Nephron (organoid): ENCODE data around the gene CTXND1.

Experiments used
- H3K27ac Mint-ChIP-seq, 3 experiments: 2 replicates each; pipeline ENCODE4 v1.8.0; 2020; ENCODE audit warnings: mixed read lengths in 3 of 3, mild to moderate bottlenecking in 2 of 3, moderate library complexity in 1 of 3
- H3K27me3 Mint-ChIP-seq: 2 replicates; pipeline ENCODE4 v1.8.0; 2021; ENCODE audit warnings: low read depth, mild to moderate bottlenecking, moderate library complexity, mixed read lengths
- H3K36me3 Mint-ChIP-seq: 2 replicates; pipeline ENCODE4 v1.8.0; 2020; ENCODE audit warnings: low read depth, mixed read lengths
- H3K4me1 Mint-ChIP-seq: 2 replicates; pipeline ENCODE4 v1.8.0; 2020; ENCODE audit warnings: mixed read lengths
- H3K4me3 Mint-ChIP-seq, 3 experiments: 2 replicates each; pipeline ENCODE4 v1.8.0; 2020; ENCODE audit warnings: mild to moderate bottlenecking in 3 of 3, mixed read lengths in 3 of 3, moderate library complexity in 2 of 3
- H3K9me3 Mint-ChIP-seq: 2 replicates; pipeline ENCODE4 v1.8.0; 2020; ENCODE audit warnings: mixed read lengths
- TF ChIP-seq, protein P1 (sequence below), 3 experiments: fragments of 200-600 bp; sonication (generic); IDR thresholded peaks; one replicate each; pipeline ENCODE4 v1.5.0; 2021; ENCODE audit warnings: antibody characterized with exemption in 3 of 3; ENCODE audit not compliant: unreplicated experiment in 3 of 3

The CTXND1 gene

GRCh38 chr15:80173022-80173759 lies 78.8 kb downstream of the CTXND1 start:
- Mint-ChIP-seq H3K9me3 (no peaks in the 10 kb centered on the region), H3K27ac (no peak overlapping the region), H3K36me3 (peaks cover 68% of the 10 kb centered on the region), H3K4me3 (no peak overlapping the region), H3K27me3 (no peaks in the 10 kb centered on the region), H3K4me1 (no peaks in the 10 kb centered on the region)
- TF ChIP-seq, protein P1, sequence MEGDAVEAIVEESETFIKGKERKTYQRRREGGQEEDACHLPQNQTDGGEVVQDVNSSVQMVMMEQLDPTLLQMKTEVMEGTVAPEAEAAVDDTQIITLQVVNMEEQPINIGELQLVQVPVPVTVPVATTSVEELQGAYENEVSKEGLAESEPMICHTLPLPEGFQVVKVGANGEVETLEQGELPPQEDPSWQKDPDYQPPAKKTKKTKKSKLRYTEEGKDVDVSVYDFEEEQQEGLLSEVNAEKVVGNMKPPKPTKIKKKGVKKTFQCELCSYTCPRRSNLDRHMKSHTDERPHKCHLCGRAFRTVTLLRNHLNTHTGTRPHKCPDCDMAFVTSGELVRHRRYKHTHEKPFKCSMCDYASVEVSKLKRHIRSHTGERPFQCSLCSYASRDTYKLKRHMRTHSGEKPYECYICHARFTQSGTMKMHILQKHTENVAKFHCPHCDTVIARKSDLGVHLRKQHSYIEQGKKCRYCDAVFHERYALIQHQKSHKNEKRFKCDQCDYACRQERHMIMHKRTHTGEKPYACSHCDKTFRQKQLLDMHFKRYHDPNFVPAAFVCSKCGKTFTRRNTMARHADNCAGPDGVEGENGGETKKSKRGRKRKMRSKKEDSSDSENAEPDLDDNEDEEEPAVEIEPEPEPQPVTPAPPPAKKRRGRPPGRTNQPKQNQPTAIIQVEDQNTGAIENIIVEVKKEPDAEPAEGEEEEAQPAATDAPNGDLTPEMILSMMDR (IDR thresholded peaks at IDR 0.05; ENCODE audit: unreplicated experiment in 3 of 3) = peak; percentile 56 to 62 (median 60)

- Mint-ChIP-seq H3K36me3 (peaks cover 65% of the 10 kb centered on the region), H3K27ac (no peak overlapping the region), H3K27me3 (no peaks in the 10 kb centered on the region), H3K9me3 (no peaks in the 10 kb centered on the region), H3K4me1 (no peaks in the 10 kb centered on the region), H3K4me3 (no peak overlapping the region)
- TF ChIP-seq, protein P1 (IDR thresholded peaks at IDR 0.05; ENCODE audit: unreplicated experiment in 3 of 3) = no peak
Measured at GRCh38 chr15:80172401-80172800, 79.6 kb downstream of the CTXND1 start.

GRCh38 chr15:80171787-80172186 lies 80.2 kb downstream of the CTXND1 start:
- Mint-ChIP-seq H3K4me1 (no peaks in the 10 kb centered on the region), H3K27ac (no peak overlapping the region)

DNA sequence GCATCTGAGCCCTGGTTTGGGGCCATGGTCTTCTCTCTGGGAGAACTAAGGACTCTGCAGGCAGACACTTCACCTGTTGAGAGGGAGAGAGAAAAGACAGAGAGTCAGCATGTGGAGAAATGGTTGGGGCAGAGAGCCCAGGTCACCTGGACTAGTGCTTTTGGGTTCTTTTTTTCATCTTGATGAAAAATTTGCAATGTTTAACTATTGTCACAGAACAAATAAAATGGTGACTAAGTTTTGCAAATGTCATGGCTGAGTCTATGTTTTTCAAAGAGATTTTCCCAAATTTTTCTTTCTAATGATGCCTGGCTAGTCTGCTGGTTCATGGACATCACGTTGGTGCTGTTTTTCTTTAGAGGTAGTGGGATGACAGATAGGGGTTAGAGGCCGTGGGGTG lies 81.4 kb downstream of the CTXND1 start:
- no peaks in the 10 kb centered on the region for H3K27me3 Mint-ChIP-seq

More at GRCh38 chr15:80171787-80172186, 80.2 kb downstream of the CTXND1 start:
- no peaks in the 10 kb centered on the region for H3K27me3 Mint-ChIP-seq
- TF ChIP-seq, protein P1 (IDR thresholded peaks at IDR 0.05; ENCODE audit: unreplicated experiment in 3 of 3) = no peak
- H3K4me3 Mint-ChIP-seq = no peak overlapping the region
- peaks cover 59% of the 10 kb centered on the region for H3K36me3 Mint-ChIP-seq
- H3K9me3 Mint-ChIP-seq = no peaks in the 10 kb centered on the region

DNA sequence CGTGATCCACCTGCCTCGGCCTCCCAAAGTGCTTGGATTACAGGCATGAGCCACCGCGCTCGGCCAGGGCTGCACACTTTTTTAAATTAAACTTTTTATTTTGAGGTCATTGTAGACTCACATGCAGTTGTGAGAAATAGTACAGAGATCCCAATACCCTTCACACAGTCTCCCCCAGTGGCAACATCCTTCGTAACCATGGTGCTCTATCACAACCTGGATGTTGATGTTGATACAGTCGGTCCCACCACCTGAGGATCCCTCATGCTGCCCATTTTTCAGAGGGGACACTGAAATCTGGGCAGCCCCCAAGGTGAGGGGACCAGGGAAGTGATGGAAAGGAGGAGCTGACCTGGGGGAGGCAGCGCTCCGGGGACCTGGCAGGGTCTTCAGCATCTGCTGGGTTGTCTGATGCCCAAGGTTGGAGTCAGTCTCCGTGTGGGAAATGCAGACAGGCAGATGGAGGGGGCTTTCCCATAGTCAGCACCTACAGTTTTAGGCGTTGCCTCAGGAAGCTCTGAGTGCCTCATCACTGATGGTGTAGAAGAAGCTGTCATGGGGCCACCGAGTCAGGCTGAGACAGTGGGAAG lies 82.2 kb downstream of the CTXND1 start:
- TF ChIP-seq, protein P1 (IDR thresholded peaks at IDR 0.05; ENCODE audit: unreplicated experiment in 3 of 3) = no peak
- H3K27ac Mint-ChIP-seq = no peak overlapping the region
- no peak overlapping the region for H3K4me3 Mint-ChIP-seq
- no peaks in the 10 kb centered on the region for H3K27me3 Mint-ChIP-seq
- H3K9me3 Mint-ChIP-seq = no peaks in the 10 kb centered on the region
- peaks cover 50% of the 10 kb centered on the region for H3K36me3 Mint-ChIP-seq
- no peaks in the 10 kb centered on the region for H3K4me1 Mint-ChIP-seq

More for the DNA sequence above, 81.4 kb downstream of the CTXND1 start:
- TF ChIP-seq, protein P1 (IDR thresholded peaks at IDR 0.05; ENCODE audit: unreplicated experiment in 3 of 3) = no peak
- H3K27ac Mint-ChIP-seq = no peak overlapping the region
- H3K4me1 Mint-ChIP-seq = no peaks in the 10 kb centered on the region
- no peak overlapping the region for H3K4me3 Mint-ChIP-seq
- peaks cover 52% of the 10 kb centered on the region for H3K36me3 Mint-ChIP-seq
- no peaks in the 10 kb centered on the region for H3K9me3 Mint-ChIP-seq
